Sigmoid colon (tissue), 7 donors: ENCODE data around the gene FFAR1. TPM values are rescaled to one million over a fixed set of nuclear protein-coding genes. Genes with fewer than 3 reads are reported as not detected.

Experiments used
- DNase-seq: peaks from one replicate; pipeline ENCODE4 v3.0.0-alpha.2; 2019
- H3K27ac ChIP-seq, 4 donors: fragments of 200-600 bp; sonication (generic); one replicate each; pipeline ENCODE4 v1.5.1; 2016 to 2019; ENCODE audit warnings: mild to moderate bottlenecking in 1 of 4
- H3K27me3 ChIP-seq, 3 donors: fragments of 200-600 bp; sonication (generic); one replicate each; pipeline ENCODE4 v1.5.1; 2019; ENCODE audit warnings: mild to moderate bottlenecking in 1 of 3
- H3K36me3 ChIP-seq, 4 donors: fragments of 200-600 bp; sonication (generic); one replicate each; pipeline ENCODE4 v1.5.1; 2016 to 2019
- H3K4me1 ChIP-seq, 4 donors: fragments of 200-600 bp; sonication (generic); one replicate each; pipeline ENCODE4 v1.5.1; 2017 to 2019
- H3K4me3 ChIP-seq, 4 donors: fragments of 200-600 bp; sonication (generic); one replicate each; pipeline ENCODE4 v1.5.1; 2017 to 2019; ENCODE audit warnings: mild to moderate bottlenecking in 2 of 4, moderate library complexity in 1 of 4
- H3K9me3 ChIP-seq, 4 donors: fragments of 200-600 bp in 3 of 4; sonication (generic) in 3 of 4; one replicate each; pipeline versions ENCODE4 v1.5.1 to v1.6.1; 2013 to 2019
- EP300 ChIP-seq, 4 donors: sonication (generic); formaldehyde crosslinking; IDR thresholded peaks; one replicate each; pipeline ENCODE4 v1.6.1; 2017; ENCODE audit warnings: antibody characterized with exemption in 4 of 4
- POLR2A ChIP-seq, 2 donors: fragments of 450-650 bp; IDR thresholded peaks; one replicate each; pipeline ENCODE4 v1.6.1; 2016; ENCODE audit warnings: antibody characterized with exemption in 2 of 2, mild to moderate bottlenecking in 2 of 2, moderate library complexity in 2 of 2
- POLR2AphosphoS5 ChIP-seq, 4 donors: sonication (generic); formaldehyde crosslinking; IDR thresholded peaks; one replicate each; pipeline ENCODE4 v1.6.1; 2017; ENCODE audit warnings: antibody characterized with exemption in 4 of 4
- WGBS, 2 donors: extraction: QIAGEN DNeasy Blood & Tissue Kit; methylation state at CpG; one replicate each; pipeline ENCODE4 v1.1.7; 2013; 5-methylcytosine and 5-hydroxymethylcytosine counted together
- intact Hi-C: fragments of 100-400 bp; cut with DNase I; formaldehyde crosslinking; loops from one replicate; pipeline ENCODE4 v1.15.1; 2023
- polyA plus RNA-seq, 3 donors: library from polyadenylated mRNA; stranded (reverse); fragments of 200-250 nt; gene quantifications; one replicate each; pipeline ENCODE4 v1.2.3, GENCODE V29; 2013
- total RNA-seq, 4 donors: library from RNA; depleted of rRNA; stranded (reverse); fragments of >200 nt; gene quantifications; one replicate each; pipeline ENCODE4 v1.1.0, GENCODE V29; 2016
- TF ChIP-seq, protein P1 (sequence below), 4 experiments: fragments of 450-650 bp in 3 of 4; fragments of 200-600 bp in 1 of 4; IDR thresholded peaks; one replicate each; pipeline ENCODE4 v1.5.1; 2016 to 2019; ENCODE audit warnings: antibody characterized with exemption in 4 of 4, mild to moderate bottlenecking in 3 of 4, moderate library complexity in 2 of 4
- donor health status: healthy with polysubstance abuse.
- donor health status: Bipolar disorder and iron deficiency.
- donor health status: healthy.

FFAR1 gene
- total and polyA plus RNA-seq, 7 donors = 0.06 TPM; not detected in 6

DNA sequence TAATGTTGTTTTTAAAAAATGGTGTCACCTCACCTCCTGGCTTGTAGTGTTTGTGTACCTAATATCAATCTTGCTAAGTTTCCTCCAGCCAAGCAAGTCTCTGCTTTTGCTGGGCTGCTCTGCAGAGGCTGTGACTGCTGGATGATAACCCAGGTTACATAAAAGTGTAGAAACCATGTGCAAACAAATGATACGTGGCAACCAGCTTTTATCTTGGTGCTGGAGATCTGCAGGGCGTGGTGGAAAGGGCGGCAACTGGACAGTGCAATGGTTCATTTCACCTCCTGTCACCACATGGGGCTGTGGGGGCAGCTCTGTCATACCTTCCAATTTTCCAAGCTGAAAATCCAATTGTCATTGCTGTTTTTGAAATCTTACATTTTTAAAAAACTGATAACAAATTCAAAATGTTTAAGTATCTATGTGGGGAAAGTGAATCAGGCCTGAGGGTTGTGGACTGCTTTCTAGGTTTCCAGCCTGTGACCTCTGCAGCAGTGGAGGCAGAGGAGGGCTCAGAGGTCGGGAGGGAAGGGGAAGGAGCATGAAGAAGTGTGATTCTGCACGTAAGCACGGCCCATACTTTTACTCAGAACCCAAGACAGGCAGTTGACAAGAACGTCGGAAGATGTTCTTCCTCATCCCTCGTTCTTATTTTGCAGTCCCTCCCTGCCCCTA lies 32.9 kb downstream of the FFAR1 start:
- Histone ChIP-seq H3K9me3 (no peaks in the 10 kb centered on the region), H3K4me1 (peaks cover 0 to 40% (median 11%) of the 10 kb centered on the region in 4 donors), H3K27me3 (no peaks in the 10 kb centered on the region), H3K27ac (peak overlapping the region in 3 of 4 donors; percentile 35 to 65 (median 55)), H3K36me3 (no peaks in the 10 kb centered on the region), H3K4me3 (no peak overlapping the region)
- no peak for DNase-seq
- TF ChIP-seq, protein P1, sequence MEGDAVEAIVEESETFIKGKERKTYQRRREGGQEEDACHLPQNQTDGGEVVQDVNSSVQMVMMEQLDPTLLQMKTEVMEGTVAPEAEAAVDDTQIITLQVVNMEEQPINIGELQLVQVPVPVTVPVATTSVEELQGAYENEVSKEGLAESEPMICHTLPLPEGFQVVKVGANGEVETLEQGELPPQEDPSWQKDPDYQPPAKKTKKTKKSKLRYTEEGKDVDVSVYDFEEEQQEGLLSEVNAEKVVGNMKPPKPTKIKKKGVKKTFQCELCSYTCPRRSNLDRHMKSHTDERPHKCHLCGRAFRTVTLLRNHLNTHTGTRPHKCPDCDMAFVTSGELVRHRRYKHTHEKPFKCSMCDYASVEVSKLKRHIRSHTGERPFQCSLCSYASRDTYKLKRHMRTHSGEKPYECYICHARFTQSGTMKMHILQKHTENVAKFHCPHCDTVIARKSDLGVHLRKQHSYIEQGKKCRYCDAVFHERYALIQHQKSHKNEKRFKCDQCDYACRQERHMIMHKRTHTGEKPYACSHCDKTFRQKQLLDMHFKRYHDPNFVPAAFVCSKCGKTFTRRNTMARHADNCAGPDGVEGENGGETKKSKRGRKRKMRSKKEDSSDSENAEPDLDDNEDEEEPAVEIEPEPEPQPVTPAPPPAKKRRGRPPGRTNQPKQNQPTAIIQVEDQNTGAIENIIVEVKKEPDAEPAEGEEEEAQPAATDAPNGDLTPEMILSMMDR (IDR thresholded peaks at IDR 0.05) = no peak
- no peak for TF ChIP-seq POLR2A (IDR thresholded peaks at IDR 0.05)
- no peak for TF ChIP-seq EP300 (IDR thresholded peaks at IDR 0.05)
- no peak for TF ChIP-seq POLR2AphosphoS5 (IDR thresholded peaks at IDR 0.05)
- 43 to 70% methylated on average over 9 of the region's 9 CpGs for WGBS, 2 donors
- intact Hi-C loops = no loop called here

DNA sequence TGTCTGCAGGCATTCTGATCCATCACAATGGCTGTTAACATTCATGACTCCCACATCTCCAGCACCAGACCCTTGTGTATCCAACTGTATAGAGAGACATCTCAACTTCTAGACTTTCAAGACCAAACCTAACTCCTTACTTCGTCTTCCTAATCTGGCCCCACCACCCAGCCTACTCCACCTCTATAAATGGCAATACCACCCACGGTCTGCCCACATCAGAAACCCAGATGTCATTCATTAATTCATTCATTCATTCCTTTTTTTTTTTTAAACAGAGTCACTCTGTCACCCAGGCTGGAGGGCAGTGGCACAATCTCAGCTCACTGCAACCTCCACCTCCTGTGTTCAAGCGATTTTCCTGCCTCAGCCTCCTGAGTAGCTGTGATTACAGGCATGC lies 33.6 kb downstream of the FFAR1 start:
- H3K4me1 ChIP-seq = peaks cover 0 to 40% (median 11%) of the 10 kb centered on the region in 4 donors
- no peak overlapping the region for H3K4me3 ChIP-seq
- peak overlapping the region in 2 of 4 donors; percentile 55 to 65 for H3K27ac ChIP-seq
- DNase-seq = no peak
- no peaks in the 10 kb centered on the region for H3K36me3 ChIP-seq
- TF ChIP-seq EP300 (IDR thresholded peaks at IDR 0.05) (no peak), POLR2A (IDR thresholded peaks at IDR 0.05) (no peak), POLR2AphosphoS5 (IDR thresholded peaks at IDR 0.05) (no peak)
- TF ChIP-seq, protein P1 (IDR thresholded peaks at IDR 0.05) = no peak
- WGBS, 2 donors = 49 to 52% methylated on average over 3 of the region's 3 CpGs
- no peaks in the 10 kb centered on the region for H3K27me3 ChIP-seq
- intact Hi-C loops = no loop called here
- H3K9me3 ChIP-seq = no peaks in the 10 kb centered on the region

GRCh38 chr19:35381926-35382325 lies 34.2 kb downstream of the FFAR1 start:
- Histone ChIP-seq H3K27me3 (no peaks in the 10 kb centered on the region), H3K36me3 (no peaks in the 10 kb centered on the region), H3K4me1 (peaks cover 0 to 44% (median 11%) of the 10 kb centered on the region in 4 donors), H3K9me3 (no peaks in the 10 kb centered on the region), H3K27ac (peak overlapping the region in 1 of 4 donors; percentile 65), H3K4me3 (no peak overlapping the region)
- TF ChIP-seq POLR2AphosphoS5 (IDR thresholded peaks at IDR 0.05) (no peak), EP300 (IDR thresholded peaks at IDR 0.05) (no peak), POLR2A (IDR thresholded peaks at IDR 0.05) (no peak)
- TF ChIP-seq, protein P1 (IDR thresholded peaks at IDR 0.05) = no peak
- WGBS, 2 donors = 92 to 93% methylated on average over 6 of the region's 6 CpGs
- DNase-seq = no peak
- intact Hi-C loops = no loop called here

GRCh38 chr19:35383536-35383935 lies 35.8 kb downstream of the FFAR1 start:
- Histone ChIP-seq H3K36me3 (no peaks in the 10 kb centered on the region), H3K27ac (peak overlapping the region in 1 of 4 donors; percentile 32), H3K9me3 (no peaks in the 10 kb centered on the region), H3K4me3 (no peak overlapping the region), H3K4me1 (peaks cover 0 to 60% (median 11%) of the 10 kb centered on the region in 4 donors), H3K27me3 (no peaks in the 10 kb centered on the region)
- intact Hi-C loops = no loop called here
- DNase-seq = no peak
- TF ChIP-seq, protein P1 (IDR thresholded peaks at IDR 0.05) = no peak
- no peak for TF ChIP-seq EP300 (IDR thresholded peaks at IDR 0.05)
- TF ChIP-seq POLR2AphosphoS5 (IDR thresholded peaks at IDR 0.05) = no peak
- no peak for TF ChIP-seq POLR2A (IDR thresholded peaks at IDR 0.05)
- WGBS, 2 donors = 95 to 98% methylated on average over 2 of the region's 2 CpGs
